Spleen (tissue), 11 donors: ENCODE data around the gene ZNF574. TPM values are rescaled to one million over a fixed set of nuclear protein-coding genes. Genes with fewer than 3 reads are reported as not detected.

Source experiments
- DNase-seq: peaks from one replicate; pipeline ENCODE4 v3.0.0-alpha.2; 2020
- H3K27ac ChIP-seq, 8 donors: fragments of 200-600 bp; sonication (generic) in 7 of 8; 1 replicate in 4 of 8; 2 replicates in 4 of 8; pipeline versions ENCODE4 v1.5.0 to v1.8.0; 2016 to 2021; ENCODE audit warnings: inconsistent platforms in 4 of 8, mild to moderate bottlenecking in 4 of 8, moderate library complexity in 1 of 8
- H3K27me3 ChIP-seq, 7 donors: fragments of 200-600 bp; sonication (generic) in 6 of 7; replicated peaks in 1 of 7; 1 replicate in 4 of 7; 2 replicates in 3 of 7; pipeline versions ENCODE4 v1.5.0 to v1.8.0; 2016 to 2021; ENCODE audit warnings: inconsistent platforms in 3 of 7, mild to moderate bottlenecking in 1 of 7
- H3K36me3 ChIP-seq, 6 donors: fragments of 200-600 bp; sonication (generic) in 5 of 6; 1 replicate in 4 of 6; 2 replicates in 2 of 6; pipeline versions ENCODE4 v1.5.0 to v1.8.0; 2016 to 2021; ENCODE audit warnings: inconsistent platforms in 2 of 6
- H3K4me1 ChIP-seq, 6 donors: fragments of 200-600 bp; sonication (generic) in 5 of 6; 1 replicate in 3 of 6; 2 replicates in 3 of 6; pipeline versions ENCODE4 v1.5.0 to v1.8.0; 2016 to 2021; ENCODE audit warnings: inconsistent platforms in 3 of 6
- H3K4me3 ChIP-seq, 8 donors: fragments of 200-600 bp; sonication (generic) in 7 of 8; 1 replicate in 4 of 8; 2 replicates in 4 of 8; pipeline versions ENCODE4 v1.5.0 to v1.8.0; 2016 to 2021; ENCODE audit warnings: inconsistent platforms in 4 of 8, mild to moderate bottlenecking in 4 of 8, moderate library complexity in 2 of 8
- H3K9me3 ChIP-seq, 8 donors: fragments of 200-600 bp; sonication (generic) in 7 of 8; 1 replicate in 4 of 8; 2 replicates in 4 of 8; pipeline versions ENCODE4 v1.5.0 to v1.8.0; 2016 to 2021; ENCODE audit warnings: inconsistent platforms in 4 of 8
- POLR2A ChIP-seq, 3 donors: fragments of 450-650 bp; IDR thresholded peaks; one replicate each; pipeline ENCODE4 v1.5.1; 2017; ENCODE audit warnings: antibody characterized with exemption in 3 of 3, mild to moderate bottlenecking in 1 of 3
- POLR2AphosphoS5 ChIP-seq, 3 donors: sonication (generic); formaldehyde crosslinking; IDR thresholded peaks; one replicate each; pipeline ENCODE4 v1.5.1; 2017; ENCODE audit warnings: antibody characterized with exemption in 3 of 3
- WGBS, 5 donors: extraction: QIAGEN DNeasy Blood & Tissue Kit in 3 of 5; methylation state at CpG; one replicate each; pipeline versions ENCODE4 v1.1.5 to v1.1.7; 2013 to 2018; 5-methylcytosine and 5-hydroxymethylcytosine counted together
- intact Hi-C: fragments of 100-400 bp; cut with DNase I; formaldehyde crosslinking; loops from one replicate; pipeline ENCODE4 v1.15.0; 2023; ENCODE audit warnings: low total_unique reads
- polyA plus RNA-seq, 3 donors: library from polyadenylated mRNA; stranded (reverse); fragments of 200-250 nt; gene quantifications; one replicate each; pipeline ENCODE4 v1.2.1, GENCODE V29; 2013
- total RNA-seq, 7 donors: library from RNA; depleted of rRNA in 3 of 7; stranded (reverse); fragments of >200 nt in 3 of 7; fragmentation: NEBNext Ultra II Directional in 4 of 7; extraction: Animal tissue kit (Norgen Biotek cat#: 25700) in 4 of 7; gene quantifications; one replicate each; pipeline versions ENCODE4 v1.1.0 to v1.2.1, GENCODE V29; 2016 to 2021
- TF ChIP-seq, protein P1 (sequence below), 11 experiments: fragments of 200-600 bp in 7 of 11; fragments of 450-650 bp in 4 of 11; sonication (generic) in 4 of 11; IDR thresholded peaks in 8 of 11; conservative IDR thresholded peaks in 3 of 11; 1 replicate in 7 of 11; 2 replicates in 4 of 11; pipeline versions ENCODE4 v1.4.0 to v1.8.0; 2016 to 2021; ENCODE audit warnings: antibody characterized with exemption in 11 of 11, inconsistent platforms in 4 of 11, mild to moderate bottlenecking in 1 of 11
- donor health status: healthy with polysubstance abuse.
- donor health status: DM: no; HTN: no; CAD: no; lungs with moderate emphysema.
- donor health status: DM: no; HTN: no; CAD: no.
- donor health status: Bipolar disorder and iron deficiency.
- donor health status: healthy.
- donor health status: DM: no; HTN: no; CAD: no.
- donor health status: DM: yes; HTN: yes; CAD: no.

ZNF574 gene
- total and polyA plus RNA-seq, 10 donors, result 4.7 to 21.0 (median 15.3) TPM

GRCh38 chr19:42060117-42060516 lies 15.8 kb upstream of the ZNF574 start:
- DNase-seq, result no peak
- Histone ChIP-seq H3K4me1 (no peaks in the 10 kb centered on the region), H3K27me3 (peaks cover 0 to 3% (median 0%) of the 10 kb centered on the region in 7 donors), H3K4me3 (no peak overlapping the region), H3K27ac (no peak overlapping the region), H3K36me3 (peaks cover 0 to 4% (median 0%) of the 10 kb centered on the region in 6 donors), H3K9me3 (no peaks in the 10 kb centered on the region)
- 81 to 94% (median 92%) methylated on average over 3 of the region's 3 CpGs for WGBS, 5 donors
- intact Hi-C loops, result no loop called here
- TF ChIP-seq, protein P1, sequence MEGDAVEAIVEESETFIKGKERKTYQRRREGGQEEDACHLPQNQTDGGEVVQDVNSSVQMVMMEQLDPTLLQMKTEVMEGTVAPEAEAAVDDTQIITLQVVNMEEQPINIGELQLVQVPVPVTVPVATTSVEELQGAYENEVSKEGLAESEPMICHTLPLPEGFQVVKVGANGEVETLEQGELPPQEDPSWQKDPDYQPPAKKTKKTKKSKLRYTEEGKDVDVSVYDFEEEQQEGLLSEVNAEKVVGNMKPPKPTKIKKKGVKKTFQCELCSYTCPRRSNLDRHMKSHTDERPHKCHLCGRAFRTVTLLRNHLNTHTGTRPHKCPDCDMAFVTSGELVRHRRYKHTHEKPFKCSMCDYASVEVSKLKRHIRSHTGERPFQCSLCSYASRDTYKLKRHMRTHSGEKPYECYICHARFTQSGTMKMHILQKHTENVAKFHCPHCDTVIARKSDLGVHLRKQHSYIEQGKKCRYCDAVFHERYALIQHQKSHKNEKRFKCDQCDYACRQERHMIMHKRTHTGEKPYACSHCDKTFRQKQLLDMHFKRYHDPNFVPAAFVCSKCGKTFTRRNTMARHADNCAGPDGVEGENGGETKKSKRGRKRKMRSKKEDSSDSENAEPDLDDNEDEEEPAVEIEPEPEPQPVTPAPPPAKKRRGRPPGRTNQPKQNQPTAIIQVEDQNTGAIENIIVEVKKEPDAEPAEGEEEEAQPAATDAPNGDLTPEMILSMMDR (IDR thresholded peaks at IDR 0.05 in 8 of 11, conservative IDR thresholded peaks at IDR 0.05 in 3 of 11), result no peak
- TF ChIP-seq POLR2A (IDR thresholded peaks at IDR 0.05) (no peak), POLR2AphosphoS5 (IDR thresholded peaks at IDR 0.05) (no peak)

GRCh38 chr19:42062381-42062780 lies 13.6 kb upstream of the ZNF574 start:
- no peaks in the 10 kb centered on the region for H3K9me3 ChIP-seq
- TF ChIP-seq POLR2AphosphoS5 (IDR thresholded peaks at IDR 0.05) (no peak), POLR2A (IDR thresholded peaks at IDR 0.05) (no peak)
- TF ChIP-seq, protein P1 (IDR thresholded peaks at IDR 0.05 in 8 of 11, conservative IDR thresholded peaks at IDR 0.05 in 3 of 11), result no peak
- intact Hi-C loops, result no loop called here
- H3K36me3 ChIP-seq, result peaks cover 0 to 4% (median 0%) of the 10 kb centered on the region in 6 donors
- H3K27me3 ChIP-seq, result peaks cover 0 to 26% (median 8%) of the 10 kb centered on the region in 7 donors
- H3K4me3 ChIP-seq, result no peak overlapping the region
- H3K4me1 ChIP-seq, result no peaks in the 10 kb centered on the region
- H3K27ac ChIP-seq, result no peak overlapping the region
- WGBS, 5 donors, result 90 to 97% (median 96%) methylated on average over 16 of the region's 16 CpGs
- no peak for DNase-seq

GRCh38 chr19:42064432-42064831 lies 11.5 kb upstream of the ZNF574 start:
- WGBS, 5 donors, result 71 to 88% (median 88%) methylated on average over 6 of the region's 6 CpGs
- peaks cover 0 to 4% (median 0%) of the 10 kb centered on the region in 6 donors for H3K36me3 ChIP-seq

GRCh38 chr19:42065051-42065450 lies 10.9 kb upstream of the ZNF574 start:
- WGBS, 5 donors, result 84 to 95% (median 90%) methylated on average over 3 to 13 of the region's 13 CpGs
- no peak for TF ChIP-seq POLR2A (IDR thresholded peaks at IDR 0.05)
- no peak for TF ChIP-seq POLR2AphosphoS5 (IDR thresholded peaks at IDR 0.05)
- TF ChIP-seq, protein P1 (IDR thresholded peaks at IDR 0.05 in 8 of 11, conservative IDR thresholded peaks at IDR 0.05 in 3 of 11), result no peak
- no peaks in the 10 kb centered on the region for H3K9me3 ChIP-seq
- H3K27me3 ChIP-seq, result peaks cover 0 to 53% (median 21%) of the 10 kb centered on the region in 7 donors
- H3K4me1 ChIP-seq, result peaks cover 0 to 17% (median 12%) of the 10 kb centered on the region in 6 donors
- no peak overlapping the region for H3K4me3 ChIP-seq
- intact Hi-C loops, result no loop called here
- H3K36me3 ChIP-seq, result peaks cover 0 to 4% (median 0%) of the 10 kb centered on the region in 6 donors
- no peak for DNase-seq
- no peak overlapping the region for H3K27ac ChIP-seq

More at GRCh38 chr19:42064432-42064831, 11.5 kb upstream of the ZNF574 start:
- peaks cover 0 to 11% (median 6%) of the 10 kb centered on the region in 6 donors for H3K4me1 ChIP-seq
- no peak overlapping the region for H3K27ac ChIP-seq
- no peak for DNase-seq
- no peaks in the 10 kb centered on the region for H3K9me3 ChIP-seq
- H3K4me3 ChIP-seq, result no peak overlapping the region
- no peak for TF ChIP-seq POLR2AphosphoS5 (IDR thresholded peaks at IDR 0.05)
- peaks cover 0 to 46% (median 14%) of the 10 kb centered on the region in 7 donors for H3K27me3 ChIP-seq
- intact Hi-C loops, result no loop called here
